ENCODE results near the gene TACR3. TPM values are rescaled to one million over a fixed set of nuclear protein-coding genes. Genes with fewer than 3 reads are reported as not detected.
"Not testable (repeated sequence)": the region's sequence is repeated elsewhere in the genome, so short reads cannot be mapped to it uniquely, and the experiment has no call there.

The TACR3 gene, protein sequence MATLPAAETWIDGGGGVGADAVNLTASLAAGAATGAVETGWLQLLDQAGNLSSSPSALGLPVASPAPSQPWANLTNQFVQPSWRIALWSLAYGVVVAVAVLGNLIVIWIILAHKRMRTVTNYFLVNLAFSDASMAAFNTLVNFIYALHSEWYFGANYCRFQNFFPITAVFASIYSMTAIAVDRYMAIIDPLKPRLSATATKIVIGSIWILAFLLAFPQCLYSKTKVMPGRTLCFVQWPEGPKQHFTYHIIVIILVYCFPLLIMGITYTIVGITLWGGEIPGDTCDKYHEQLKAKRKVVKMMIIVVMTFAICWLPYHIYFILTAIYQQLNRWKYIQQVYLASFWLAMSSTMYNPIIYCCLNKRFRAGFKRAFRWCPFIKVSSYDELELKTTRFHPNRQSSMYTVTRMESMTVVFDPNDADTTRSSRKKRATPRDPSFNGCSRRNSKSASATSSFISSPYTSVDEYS
- total RNA-seq: not detected

DNA sequence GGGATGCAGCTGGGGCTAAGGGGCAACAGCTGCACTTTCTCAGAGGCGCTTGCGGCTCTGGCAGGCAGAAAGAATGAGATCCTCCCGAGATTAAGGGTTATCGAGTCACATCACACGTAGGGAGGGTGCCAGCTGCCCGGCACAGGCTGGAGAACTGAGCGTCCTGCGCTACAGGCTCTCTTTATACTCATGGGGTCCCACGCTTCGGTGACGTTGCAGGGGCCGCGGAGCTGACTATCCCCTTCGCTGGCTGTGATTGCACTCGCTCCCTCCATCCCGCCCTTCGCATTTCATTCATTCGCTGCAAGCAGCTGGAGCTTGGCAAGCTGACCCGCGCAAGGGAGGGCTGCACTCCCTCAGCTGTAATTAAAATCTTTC lies at the start of gene TACR3:
Gene TACR3 (minus strand): TSS at position 156 of the 378 bp plus-strand sequence. CDS start 310 bp downstream, outside the sequence.
- no peak for ATAC-seq
- DNase-seq (ENCODE audit: low spot score): no peak

DNA sequence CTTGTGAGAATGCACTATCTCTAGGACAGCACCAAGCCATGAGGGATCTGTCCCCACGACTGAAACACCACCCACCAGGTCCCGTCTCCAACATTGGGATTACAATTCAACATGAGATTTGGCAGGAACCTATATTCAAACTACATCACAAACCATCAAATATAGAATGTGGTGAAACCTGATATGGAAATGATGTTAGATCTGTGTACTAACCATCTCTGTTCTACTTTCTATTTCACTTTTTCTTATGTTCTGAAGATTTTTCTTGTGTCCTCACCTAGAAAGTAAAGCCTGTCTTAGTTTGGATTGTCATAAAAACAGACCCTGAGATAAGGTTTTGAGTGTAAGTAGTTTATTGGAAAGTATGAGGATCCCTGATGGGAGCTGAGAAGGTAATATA lies 37.8 kb upstream of the TACR3 start:
- ATAC-seq: no peak
- DNase-seq (ENCODE audit: low spot score): no peak

DNA sequence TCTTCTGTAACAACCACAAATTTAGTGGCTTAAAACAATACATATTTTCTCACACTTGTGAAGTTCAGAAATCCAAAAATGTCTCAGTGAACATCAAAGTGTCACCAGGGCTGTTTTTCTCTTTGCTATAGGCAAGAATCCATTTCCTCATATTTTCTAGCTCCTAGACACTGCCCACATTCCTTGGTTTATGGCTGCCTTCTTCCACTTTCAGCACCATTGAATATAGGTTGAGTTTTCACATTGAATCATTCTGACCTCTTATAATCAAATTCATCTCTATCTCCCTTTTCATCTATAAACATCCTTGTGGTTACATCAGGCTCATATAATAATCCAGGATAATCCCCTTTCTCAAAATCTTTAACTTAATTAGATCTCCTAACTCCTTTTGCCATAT lies 37.0 kb upstream of the TACR3 start:
- DNase-seq (ENCODE audit: low spot score) (no peak), ATAC-seq (no peak)

DNA sequence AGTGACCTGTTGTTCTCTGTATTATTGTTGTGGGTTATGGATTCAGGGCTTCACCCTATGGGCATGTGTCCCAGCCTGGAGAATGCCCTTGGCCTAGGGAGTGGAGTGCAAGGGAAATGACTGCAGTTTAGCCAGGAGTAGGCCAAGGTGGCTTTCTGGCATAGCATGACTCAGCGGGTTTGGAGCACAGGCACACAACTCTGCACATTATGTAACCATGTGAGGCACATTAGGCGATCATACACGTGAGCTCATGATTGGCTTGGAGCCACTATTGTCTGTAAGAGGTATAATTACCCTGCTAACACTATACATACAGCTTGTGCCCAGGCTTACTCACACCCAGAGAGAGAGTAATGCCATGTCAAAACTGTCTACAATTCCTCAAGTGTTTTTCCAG lies 35.1 kb upstream of the TACR3 start:
- DNase-seq (ENCODE audit: low spot score) (no peak), ATAC-seq (peak; percentile 15)

DNA sequence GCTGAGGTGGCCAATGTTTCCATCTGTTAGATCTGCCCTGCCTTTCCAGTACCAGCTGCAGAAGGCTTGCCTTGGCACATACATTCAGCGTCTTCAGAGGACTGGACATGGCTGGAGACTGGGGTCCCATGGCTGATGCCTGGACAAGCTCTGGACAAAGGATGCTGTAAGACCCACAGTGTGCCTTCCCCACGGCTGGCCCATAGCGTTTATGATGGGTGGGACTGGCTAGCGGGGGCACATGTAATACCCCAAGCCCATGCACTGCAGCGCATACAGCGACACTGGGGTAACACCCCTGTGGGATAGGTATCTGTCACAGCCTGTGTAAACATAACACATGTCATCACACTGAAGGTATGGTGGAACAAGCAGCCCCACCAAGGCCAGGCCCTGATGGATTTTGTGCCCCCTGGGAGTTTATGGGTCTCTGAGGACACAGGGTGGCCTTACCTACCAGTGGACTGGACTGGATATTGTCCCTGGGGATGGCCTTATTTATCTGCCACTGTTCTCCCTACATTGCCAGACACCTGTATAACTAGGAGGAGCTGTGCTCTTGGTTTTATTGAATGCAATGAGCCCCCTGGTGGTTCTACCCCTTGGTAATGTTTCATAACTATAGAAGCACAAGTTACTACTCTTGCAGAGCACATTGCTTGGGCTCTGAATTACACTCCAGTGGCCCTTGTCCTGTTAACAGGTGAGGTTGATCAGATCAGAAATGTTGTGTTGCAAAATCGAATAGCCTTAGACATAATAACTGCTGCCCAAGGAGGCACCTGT lies 34.3 kb upstream of the TACR3 start:
- ATAC-seq (no peak), DNase-seq (ENCODE audit: low spot score) (no peak)

DNA sequence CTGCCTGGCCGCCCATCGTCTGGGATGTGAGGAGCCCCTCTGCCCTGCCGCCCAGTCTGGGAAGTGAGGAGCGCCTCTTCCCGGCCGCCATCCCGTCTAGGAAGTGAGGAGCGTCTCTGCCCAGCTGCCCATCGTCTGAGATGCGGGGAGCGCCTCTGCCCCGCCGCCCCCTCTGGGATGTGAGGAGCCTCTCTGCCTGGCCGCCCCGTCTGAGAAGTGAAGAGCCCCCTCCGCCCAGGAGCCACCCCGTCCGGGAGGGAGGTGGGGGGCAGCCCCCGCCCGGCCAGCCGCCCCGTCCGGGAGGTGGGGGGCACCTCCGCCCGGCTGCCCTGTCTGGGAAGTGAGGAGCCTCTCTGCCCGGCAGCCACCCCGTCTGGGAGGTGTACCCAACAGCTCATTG lies 3.4 kb upstream of the TACR3 start:
- not testable (repeated sequence) for DNase-seq (ENCODE audit: low spot score); ATAC-seq

DNA sequence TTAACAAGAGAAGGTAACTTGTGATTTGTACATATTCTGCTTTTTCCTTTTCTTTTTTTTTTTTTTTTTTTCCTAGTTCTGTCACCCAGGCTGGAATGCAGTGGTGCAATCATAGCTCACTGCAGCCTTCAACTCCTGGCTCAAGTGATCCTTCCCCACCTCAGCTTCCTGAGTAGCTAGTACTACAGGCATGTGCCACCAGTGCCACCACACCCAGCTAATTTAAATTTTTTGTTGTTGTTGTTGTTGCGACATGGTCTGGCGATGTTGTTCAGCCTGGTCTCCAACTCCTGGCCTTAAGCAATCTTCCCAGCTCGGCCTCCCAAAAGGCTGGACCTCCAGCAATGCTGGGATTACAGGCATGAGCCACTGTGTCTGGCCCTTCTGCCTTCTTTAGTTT lies 1.5 kb upstream of the TACR3 start:
- DNase-seq (ENCODE audit: low spot score): no peak
- no peak for ATAC-seq

DNA sequence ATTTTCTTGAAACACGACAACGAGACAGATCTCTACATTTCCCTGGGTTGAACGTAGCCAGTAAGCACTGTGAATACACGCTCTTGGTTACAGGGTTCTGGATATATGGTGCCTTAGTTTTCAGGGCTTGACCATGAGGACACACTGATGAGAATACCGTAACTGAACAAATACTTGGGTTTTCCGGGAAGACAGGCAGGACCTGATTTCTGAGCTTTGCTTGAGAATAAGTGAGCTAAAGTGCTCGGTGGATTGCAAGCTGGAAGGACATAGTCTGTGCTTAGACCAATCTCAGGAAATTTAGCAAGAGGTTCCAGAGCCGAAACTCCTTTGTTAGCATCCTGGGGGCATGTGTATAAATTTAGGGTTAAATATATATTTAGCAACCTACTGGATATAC lies 876 bp upstream of the TACR3 start:
- no peak for ATAC-seq
- DNase-seq (ENCODE audit: low spot score): no peak

DNA sequence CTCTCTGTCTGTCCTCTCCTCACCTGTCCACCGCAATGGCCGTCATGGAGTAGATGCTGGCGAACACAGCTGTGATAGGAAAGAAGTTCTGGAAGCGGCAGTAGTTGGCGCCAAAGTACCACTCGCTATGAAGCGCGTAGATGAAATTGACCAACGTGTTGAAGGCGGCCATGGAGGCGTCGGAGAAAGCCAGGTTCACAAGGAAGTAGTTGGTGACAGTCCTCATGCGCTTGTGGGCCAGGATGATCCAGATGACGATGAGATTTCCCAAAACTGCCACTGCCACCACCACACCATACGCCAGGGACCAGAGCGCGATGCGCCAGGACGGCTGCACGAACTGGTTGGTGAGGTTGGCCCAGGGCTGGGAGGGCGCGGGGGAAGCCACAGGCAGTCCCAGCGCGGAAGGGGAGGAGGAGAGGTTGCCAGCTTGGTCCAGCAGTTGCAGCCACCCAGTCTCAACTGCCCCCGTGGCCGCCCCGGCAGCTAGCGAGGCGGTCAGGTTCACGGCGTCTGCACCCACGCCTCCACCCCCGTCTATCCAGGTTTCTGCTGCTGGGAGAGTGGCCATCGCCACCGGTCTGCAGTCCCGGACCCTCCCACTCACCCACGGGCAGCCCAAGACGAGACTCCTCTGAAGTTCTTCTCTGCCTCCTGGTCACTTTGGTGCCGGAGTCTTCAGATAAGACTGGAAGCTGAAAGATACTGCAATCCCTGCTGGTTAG lies 518 bp downstream of the TACR3 start:
- no peak for DNase-seq (ENCODE audit: low spot score)

DNA sequence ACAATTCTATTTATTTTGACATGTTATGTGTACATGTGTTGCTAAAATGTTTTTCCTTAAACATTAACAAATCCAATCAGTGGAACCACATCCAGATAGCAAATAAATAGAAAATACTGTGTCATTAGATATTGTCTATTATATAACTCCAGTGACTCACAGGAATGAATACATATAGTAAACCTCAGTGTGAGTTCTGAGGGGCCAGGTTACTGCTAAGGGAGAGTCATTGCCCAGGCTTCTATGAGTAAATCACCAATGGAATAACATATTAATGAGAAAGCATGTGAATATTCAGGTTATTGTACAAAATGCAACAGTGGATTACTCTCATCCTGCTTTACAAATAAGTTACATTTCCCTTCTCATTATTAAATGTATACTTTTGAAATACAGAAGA lies 27.2 kb downstream of the TACR3 start:
- no peak for ATAC-seq
- no peak for DNase-seq (ENCODE audit: low spot score)

More for the DNA sequence above, 518 bp downstream of the TACR3 start:
- no peak for ATAC-seq

DNA sequence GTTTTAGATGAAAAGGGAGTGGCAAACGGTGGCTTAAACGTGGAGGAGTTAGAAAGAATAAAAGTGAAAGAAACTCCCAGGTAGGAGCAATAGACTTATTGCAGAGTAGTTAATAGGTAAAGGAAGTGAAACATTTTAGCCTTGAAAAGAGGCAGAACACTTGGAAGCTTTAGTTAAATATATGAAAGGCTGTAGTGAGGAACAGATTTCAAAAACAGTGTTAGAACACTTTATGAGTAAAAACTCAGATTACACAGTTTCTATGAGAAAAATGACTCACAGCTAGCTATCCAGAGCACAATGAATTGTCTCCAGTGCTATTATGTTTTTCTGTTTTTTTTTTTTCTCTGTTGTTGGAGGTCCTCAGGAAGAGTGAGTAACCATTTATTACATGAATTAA lies 45.8 kb downstream of the TACR3 start:
- no peak for ATAC-seq
- DNase-seq (ENCODE audit: low spot score): no peak

DNA sequence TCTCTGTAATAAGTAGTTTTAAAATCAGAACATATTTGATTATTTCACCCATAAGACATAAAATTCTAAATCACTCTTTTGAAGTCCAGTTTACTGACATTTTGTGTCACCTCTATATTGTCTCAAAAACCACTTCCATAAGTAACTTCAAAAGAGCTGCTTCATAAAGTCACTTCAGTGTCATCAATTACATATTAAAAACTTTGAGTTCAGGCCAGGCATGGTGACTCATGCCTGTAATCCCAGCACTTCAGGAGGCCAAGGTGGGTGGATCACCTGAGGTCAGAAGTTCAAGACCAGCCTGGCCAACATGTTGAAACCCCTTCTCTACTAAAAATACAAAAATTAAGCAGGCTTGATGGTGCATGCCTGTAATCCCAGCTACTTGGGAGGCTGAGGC lies 53.0 kb downstream of the TACR3 start:
- DNase-seq (ENCODE audit: low spot score); ATAC-seq: not testable (repeated sequence)

DNA sequence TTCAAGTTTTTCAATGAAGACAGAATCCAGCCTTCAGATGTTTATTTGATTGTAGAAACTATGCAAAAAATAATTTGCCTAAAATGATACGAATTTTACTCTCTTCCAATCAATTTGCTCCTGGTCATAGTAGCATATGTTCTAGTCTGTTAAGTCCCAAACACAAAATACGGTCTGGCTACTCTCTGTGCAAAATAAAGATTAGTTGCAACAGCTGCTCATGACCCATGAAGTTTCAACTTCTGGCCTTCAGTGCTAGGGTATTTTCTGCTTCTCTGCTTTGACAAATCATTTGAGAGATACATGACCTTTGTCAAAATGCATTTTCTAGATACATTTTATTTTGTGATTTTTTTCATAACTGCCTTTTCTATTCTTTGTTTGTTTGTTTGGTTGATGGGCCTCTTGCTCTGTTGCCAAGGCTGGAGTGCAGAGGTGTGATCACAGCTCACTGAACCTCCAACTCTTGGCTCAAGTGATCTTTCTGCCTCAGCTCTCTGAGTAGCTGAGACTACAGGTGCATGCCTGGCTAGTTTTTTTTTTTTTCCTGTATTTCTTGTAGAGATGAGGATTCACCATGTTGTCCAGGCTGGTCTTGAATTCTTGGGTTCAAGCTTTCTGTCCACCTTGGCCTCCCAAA lies 55.2 kb downstream of the TACR3 start:
- DNase-seq (ENCODE audit: low spot score): no peak
- no peak for ATAC-seq

DNA sequence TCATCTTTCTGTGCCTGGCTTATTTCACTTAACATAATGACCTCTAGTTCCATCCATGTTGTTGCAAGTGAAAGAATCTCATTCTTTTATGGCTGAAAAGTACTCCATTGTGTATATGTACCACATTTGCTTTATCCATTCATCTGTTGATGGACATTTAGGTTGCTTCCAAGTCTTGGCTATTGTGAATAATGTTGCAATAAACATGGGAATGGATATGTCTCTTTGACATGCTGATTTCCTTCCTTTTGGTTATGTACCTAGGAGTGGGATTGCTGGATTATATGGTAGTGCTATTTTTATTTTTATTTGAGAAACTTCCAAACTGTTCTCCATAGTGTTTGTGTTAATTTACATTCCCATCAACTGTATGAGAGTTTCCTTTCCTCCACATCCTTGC lies 71.2 kb downstream of the TACR3 start:
- ATAC-seq: no peak

DNA sequence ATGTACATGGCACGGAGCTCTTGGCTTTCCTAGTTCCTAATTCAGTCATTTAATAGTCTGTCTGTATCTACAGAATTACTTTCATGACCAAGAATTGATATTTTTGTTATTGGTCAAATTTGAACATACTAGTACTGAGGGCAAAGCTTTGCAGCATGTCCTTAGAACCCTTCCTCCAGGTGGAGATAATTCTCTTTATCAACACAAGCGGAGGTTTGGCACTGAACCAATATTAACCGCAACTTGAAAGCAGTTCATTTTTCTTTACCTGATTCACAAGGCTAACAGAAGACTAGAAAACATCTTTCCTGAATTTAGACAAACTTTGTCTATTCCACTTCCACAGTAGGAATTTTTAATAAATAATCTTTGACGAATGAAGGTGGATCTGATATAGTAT lies 73.8 kb downstream of the TACR3 start:
- DNase-seq (ENCODE audit: low spot score): no peak
- no peak for ATAC-seq

More for the DNA sequence above, 71.2 kb downstream of the TACR3 start:
- no peak for DNase-seq (ENCODE audit: low spot score)

DNA sequence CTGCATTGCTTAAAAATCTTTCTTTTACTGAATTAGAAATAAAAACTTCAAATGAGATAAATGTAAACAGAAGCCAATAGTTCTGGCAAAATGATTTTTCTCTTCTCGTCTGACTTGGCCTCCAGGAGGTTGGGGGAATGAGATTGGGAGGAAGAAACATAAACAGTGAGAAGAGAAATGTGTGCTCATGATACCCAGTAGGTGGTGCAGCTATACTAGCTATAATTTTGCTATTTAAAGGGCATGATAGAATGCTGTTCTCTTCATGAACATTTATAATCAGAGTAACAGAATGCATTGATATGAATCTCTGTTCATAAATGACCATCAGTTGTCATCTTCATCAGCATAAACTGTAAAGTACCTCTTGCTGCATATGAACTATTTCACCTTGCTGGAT lies 85.5 kb downstream of the TACR3 start:
- ATAC-seq: no peak

DNA sequence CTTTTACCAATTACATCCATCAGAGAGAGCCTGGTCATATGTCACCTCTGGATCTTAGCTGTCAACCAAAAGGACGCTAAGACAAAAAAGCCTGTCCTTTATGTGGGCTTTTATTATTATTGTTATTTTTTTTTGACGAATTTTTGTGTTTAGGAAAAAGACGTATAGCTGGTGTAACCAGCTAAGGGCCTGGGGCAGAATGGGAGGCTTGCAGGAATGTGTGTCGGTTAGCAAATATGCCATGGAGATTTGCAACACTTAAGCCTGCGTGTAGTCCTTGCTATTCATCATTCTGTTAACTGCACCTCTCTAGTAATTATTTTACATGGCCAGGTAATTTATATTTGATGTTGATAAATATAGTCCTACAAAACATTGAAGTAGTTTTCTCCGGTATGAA lies 93.5 kb downstream of the TACR3 start:
- DNase-seq (ENCODE audit: low spot score): no peak

More for the DNA sequence above, 85.5 kb downstream of the TACR3 start:
- no peak for DNase-seq (ENCODE audit: low spot score)

DNA sequence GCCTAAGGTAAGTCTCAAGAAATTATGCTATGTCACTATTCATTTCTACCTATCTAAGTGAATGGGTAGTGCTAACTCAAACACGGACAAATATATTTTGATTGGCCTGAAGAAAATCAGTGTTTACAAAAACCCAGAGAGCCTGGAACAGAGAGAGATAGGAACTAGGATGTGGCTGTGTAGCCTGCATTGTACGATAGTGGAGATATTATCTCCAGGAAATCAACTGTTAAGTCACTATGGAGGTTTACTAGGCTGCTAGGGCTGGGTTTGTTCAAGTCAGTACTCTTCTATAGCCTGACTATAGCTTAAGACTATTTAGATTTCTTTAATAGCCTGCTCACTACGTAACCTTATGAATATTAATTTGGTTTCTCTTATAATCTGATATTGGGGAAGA lies 127.9 kb downstream of the TACR3 start:
- ATAC-seq (no peak), DNase-seq (ENCODE audit: low spot score) (no peak)

More for the DNA sequence above, 93.5 kb downstream of the TACR3 start:
- ATAC-seq: no peak

DNA sequence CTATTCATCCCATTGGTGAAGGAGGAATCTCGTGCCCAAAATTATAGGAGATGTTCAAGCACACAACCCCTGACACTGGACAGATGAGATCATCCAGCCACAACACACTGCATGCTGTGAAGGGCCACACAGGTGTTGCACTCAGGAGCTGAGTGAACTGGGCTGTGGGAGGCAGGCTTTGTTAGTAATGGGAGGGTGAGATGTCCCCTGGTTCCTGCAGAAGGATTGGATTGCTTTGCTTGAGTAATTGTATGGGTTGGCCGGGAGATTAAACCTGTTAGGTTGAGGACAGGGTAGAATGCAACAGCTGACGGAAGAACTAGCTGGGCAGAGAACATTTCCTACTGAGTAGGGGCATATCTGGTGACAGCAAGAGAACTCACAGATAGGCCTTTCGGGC lies 152.2 kb downstream of the TACR3 start:
- DNase-seq (ENCODE audit: low spot score): no peak
- no peak for ATAC-seq

DNA sequence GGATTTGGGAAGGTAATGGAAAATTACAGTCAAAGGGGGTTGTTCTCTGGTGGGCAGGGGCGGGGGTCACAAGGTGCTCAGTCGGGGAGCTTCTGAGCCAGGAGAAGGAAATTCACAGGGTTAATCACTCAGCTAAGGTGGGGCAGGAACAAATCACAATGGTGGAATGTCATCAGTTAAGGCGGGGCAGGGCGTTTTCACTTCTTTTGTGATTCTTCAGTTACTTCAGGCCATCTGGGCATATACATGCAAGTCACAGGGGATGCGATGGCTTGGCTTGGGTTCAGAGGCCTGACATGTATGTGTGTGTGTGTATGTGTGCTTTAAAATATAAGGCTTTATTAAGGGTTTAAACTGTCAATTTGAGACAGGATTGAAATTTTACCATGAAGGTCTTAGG lies 160.6 kb downstream of the TACR3 start:
- ATAC-seq; DNase-seq (ENCODE audit: low spot score): not testable (repeated sequence)

Data from left lobe of liver (tissue), 2 donors.